Aorta (tissue), 5 donors: ENCODE data around the gene CALCOCO1. TPM values are rescaled to one million over a fixed set of nuclear protein-coding genes. Genes with fewer than 3 reads are reported as not detected.

ENCODE experiments used
- ATAC-seq: fragments of 200-7000 bp; cut with Tn5 transposase; one replicate; pipeline ENCODE4 v1.9.1; 2022; ENCODE audit warnings: moderate library complexity; ENCODE audit not compliant: low FRiP score
- DNase-seq, 2 donors: peaks; one replicate each; pipeline ENCODE4 v3.0.0-alpha.2; 2020
- H3K27ac ChIP-seq, 2 donors: one replicate each; pipeline ENCODE4 v1.5.1; 2013; ENCODE audit warnings: low read length in 2 of 2, mild to moderate bottlenecking in 2 of 2, moderate library complexity in 2 of 2, control low read depth in 1 of 2, inconsistent platforms in 1 of 2, low read depth in 1 of 2
- H3K27me3 ChIP-seq, 2 donors: one replicate each; pipeline ENCODE4 v1.6.1; 2013; ENCODE audit warnings: control low read depth in 1 of 2, low read length in 1 of 2, mild to moderate bottlenecking in 1 of 2, moderate library complexity in 1 of 2; ENCODE audit not compliant: insufficient read depth in 2 of 2, control insufficient read depth in 1 of 2
- H3K36me3 ChIP-seq, 2 donors: one replicate each; pipeline ENCODE4 v1.6.1; 2013; ENCODE audit warnings: control low read depth in 1 of 2, low read length in 1 of 2, mild to moderate bottlenecking in 1 of 2; ENCODE audit not compliant: insufficient read depth in 2 of 2, control insufficient read depth in 1 of 2
- H3K4me1 ChIP-seq, 2 donors: one replicate each; pipeline ENCODE4 v1.6.1; 2013; ENCODE audit warnings: low read length in 2 of 2, control low read depth in 1 of 2, mild to moderate bottlenecking in 1 of 2, moderate library complexity in 1 of 2; ENCODE audit not compliant: insufficient read depth in 2 of 2, control insufficient read depth in 1 of 2
- H3K4me3 ChIP-seq, 2 donors: one replicate each; pipeline ENCODE4 v1.5.1; 2013; ENCODE audit warnings: low read length in 2 of 2, control low read depth in 1 of 2, mild to moderate bottlenecking in 1 of 2
- H3K9me3 ChIP-seq: one replicate; pipeline ENCODE4 v1.6.1; 2013; ENCODE audit warnings: mild to moderate bottlenecking, low read length; ENCODE audit not compliant: control insufficient read depth
- WGBS, 2 donors: extraction: QIAGEN DNeasy Blood & Tissue Kit; methylation state at CpG; one replicate each; pipeline ENCODE4 v1.1.7; 2013; 5-methylcytosine and 5-hydroxymethylcytosine counted together
- intact Hi-C, 2 donors: fragments of 100-400 bp; cut with DNase I; formaldehyde crosslinking; loops; one replicate each; pipeline versions ENCODE4 v1.14.2 to v1.15.0; 2022
- long read RNA-seq, 2 donors: library from polyadenylated mRNA; unstranded; transcript quantifications; one replicate each; pipeline ENCODE4 v2.0.0, GENCODE V29; 2020 to 2021
- polyA plus RNA-seq, 2 donors: library from polyadenylated mRNA; stranded (reverse); fragments of 200-250 nt; gene quantifications; one replicate each; pipeline ENCODE4 v1.2.3, GENCODE V29; 2013
- total RNA-seq, 2 donors: library from RNA; stranded (reverse); fragmentation: NEBNext Ultra II Directional; extraction: Animal tissue kit (Norgen Biotek cat#: 25700); gene quantifications; one replicate each; pipeline ENCODE4 v1.2.1, GENCODE V29; 2021
- donor health status: healthy with polysubstance abuse.
- donor health status: Bipolar disorder and iron deficiency.
- donor health status: DM: no; HTN: no; CAD: no.
- donor health status: DM: no; HTN: no; CAD: no.
- donor health status: DM: yes; HTN: yes; CAD: no.

CALCOCO1 gene
- total RNA-seq (100 to 1,000 TPM; 242 to 259 TPM), polyA plus RNA-seq (100 to 1,000 TPM in 1 of 2 donors, 10 to 100 TPM in 1; 88.5 to 299 TPM)
- long read RNA-seq, donor 1, full-length matches to known transcripts = 135 of 182 reads
- long read RNA-seq, donor 1, partial matches to known transcripts = 24 of 182 reads
- long read RNA-seq, donor 1, other reads (novel, unspliced or antisense) = 23 of 182 reads
- long read RNA-seq, donor 2, transcript CALCOCO1-218 (15 exons, 2,291 nt) = major isoform, 36 of 90 reads
- long read RNA-seq, donor 2, partial matches to known transcripts = 29 of 90 reads
- long read RNA-seq, donor 2, other reads (novel, unspliced or antisense) = 21 of 90 reads

GRCh38 chr12:53727310-53728041 is at the start of gene CALCOCO1:
Gene CALCOCO1 (minus strand): TSS chr12:53727452. CDS start chr12:53725242, 2,210 bp downstream.
- peak within 1 kb of the TSS; percentile 67 to 98 for H3K4me3 ChIP-seq
- H3K4me1 ChIP-seq = peaks cover 3 to 9% of the 10 kb centered on the region in 2 donors
- H3K27ac ChIP-seq = peak within 1 kb of the TSS; percentile 19 to 87
- DNase-seq (peak; percentile 99), ATAC-seq (peak; percentile 99)
- 0% methylated on average over 38 of the region's 38 CpGs for WGBS, 2 donors
- peaks cover 3% of the 10 kb centered on the region in 2 donors for H3K36me3 ChIP-seq
- H3K27me3 ChIP-seq = no peaks in the 10 kb centered on the region
- H3K9me3 ChIP-seq = no peaks in the 10 kb centered on the region
- intact Hi-C loops = no loop called here

GRCh38 chr12:53776872-53777271 is 49.6 kb upstream of the CALCOCO1 start:
- Histone ChIP-seq H3K27ac (no peak overlapping the region), H3K27me3 (no peaks in the 10 kb centered on the region), H3K4me3 (no peak overlapping the region), H3K9me3 (no peaks in the 10 kb centered on the region), H3K36me3 (no peaks in the 10 kb centered on the region), H3K4me1 (no peaks in the 10 kb centered on the region)
- ATAC-seq (no peak), DNase-seq (no peak)
- intact Hi-C loops = no loop called here
- WGBS, 2 donors = 92 to 95% methylated on average over 1 of the region's 1 CpG

- intact Hi-C loops = no loop called here
- peak; percentile 81 for ATAC-seq
- H3K4me3 ChIP-seq = no peak overlapping the region
- WGBS, 2 donors = 17% methylated on average over 6 of the region's 6 CpGs
- H3K9me3 ChIP-seq = no peaks in the 10 kb centered on the region
- no peak overlapping the region for H3K27ac ChIP-seq
- H3K27me3 ChIP-seq = no peaks in the 10 kb centered on the region
- no peaks in the 10 kb centered on the region for H3K4me1 ChIP-seq
- no peak for DNase-seq
- no peaks in the 10 kb centered on the region for H3K36me3 ChIP-seq
These were observed 48.4 kb upstream of the CALCOCO1 start for GRCh38 chr12:53775478-53776145.

- ATAC-seq (no peak), DNase-seq (no peak)
- Histone ChIP-seq H3K4me3 (no peak overlapping the region), H3K36me3 (no peaks in the 10 kb centered on the region), H3K27ac (no peak overlapping the region), H3K4me1 (peaks cover 3% of the 10 kb centered on the region in 2 donors), H3K9me3 (no peaks in the 10 kb centered on the region), H3K27me3 (no peaks in the 10 kb centered on the region)
- intact Hi-C loops = no loop called here
These were observed 43.0 kb upstream of the CALCOCO1 start for GRCh38 chr12:53770281-53770680.

GRCh38 chr12:53768976-53769375 is 41.7 kb upstream of the CALCOCO1 start:
- H3K27me3 ChIP-seq = no peaks in the 10 kb centered on the region
- no peak for DNase-seq
- H3K4me3 ChIP-seq = no peak overlapping the region
- 63 to 76% methylated on average over 5 of the region's 5 CpGs for WGBS, 2 donors
- H3K4me1 ChIP-seq = peaks cover 3% of the 10 kb centered on the region in 2 donors
- no peak overlapping the region for H3K27ac ChIP-seq
- H3K9me3 ChIP-seq = no peaks in the 10 kb centered on the region
- no peaks in the 10 kb centered on the region for H3K36me3 ChIP-seq
- no peak for ATAC-seq
- intact Hi-C loops = no loop called here

GRCh38 chr12:53766881-53767280 is 39.6 kb upstream of the CALCOCO1 start:
- no peak overlapping the region for H3K4me3 ChIP-seq
- H3K36me3 ChIP-seq = no peaks in the 10 kb centered on the region
- intact Hi-C loops = no loop called here
- H3K27ac ChIP-seq = no peak overlapping the region
- DNase-seq (no peak), ATAC-seq (no peak)
- WGBS, 2 donors = 71 to 76% methylated on average over 3 of the region's 3 CpGs
- no peaks in the 10 kb centered on the region for H3K9me3 ChIP-seq
- H3K4me1 ChIP-seq = peaks cover 3% of the 10 kb centered on the region in 2 donors
- no peaks in the 10 kb centered on the region for H3K27me3 ChIP-seq

- peaks cover 3% of the 10 kb centered on the region in 2 donors for H3K4me1 ChIP-seq
- WGBS, 2 donors = 67 to 75% methylated on average over 2 of the region's 2 CpGs
- H3K27me3 ChIP-seq = no peaks in the 10 kb centered on the region
- ATAC-seq = no peak
- H3K36me3 ChIP-seq = no peaks in the 10 kb centered on the region
- H3K27ac ChIP-seq = no peak overlapping the region
- no peaks in the 10 kb centered on the region for H3K9me3 ChIP-seq
- intact Hi-C loops = no loop called here
- H3K4me3 ChIP-seq = no peak overlapping the region
- DNase-seq = no peak
These were observed 38.6 kb upstream of the CALCOCO1 start for GRCh38 chr12:53765891-53766290.

- Histone ChIP-seq H3K36me3 (no peaks in the 10 kb centered on the region), H3K27ac (no peak overlapping the region), H3K4me1 (no peaks in the 10 kb centered on the region), H3K9me3 (no peaks in the 10 kb centered on the region), H3K4me3 (no peak overlapping the region), H3K27me3 (no peaks in the 10 kb centered on the region)
- ATAC-seq (no peak), DNase-seq (no peak)
- intact Hi-C loops = no loop called here
- WGBS, 2 donors = 80 to 89% methylated on average over 4 of the region's 4 CpGs
These were observed 37.4 kb upstream of the CALCOCO1 start for GRCh38 chr12:53764615-53765014.
